Measurements from ENCODE around the gene LRRC27.

DNA sequence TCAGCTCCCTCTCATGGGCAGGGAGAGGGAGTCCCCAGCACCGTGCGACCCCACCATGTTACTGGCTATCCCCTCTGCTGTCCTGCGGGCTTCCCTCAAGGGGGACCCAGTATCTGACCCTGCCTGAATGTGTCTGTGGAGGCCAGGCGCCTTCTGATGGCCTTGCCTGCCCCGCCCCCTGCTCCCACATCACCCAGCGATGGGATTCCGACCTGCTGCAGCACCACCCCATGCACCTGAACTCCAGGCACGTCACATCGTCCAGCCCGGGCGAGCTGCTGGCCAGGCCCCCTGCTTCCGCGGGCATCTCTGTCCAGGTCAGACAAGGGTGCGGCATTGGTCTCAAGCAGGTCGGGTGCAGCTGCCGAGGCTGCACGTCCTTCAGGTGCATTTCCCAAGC lies 19.0 kb downstream of the LRRC27 start:
- TF ChIP-seq, protein P1, sequence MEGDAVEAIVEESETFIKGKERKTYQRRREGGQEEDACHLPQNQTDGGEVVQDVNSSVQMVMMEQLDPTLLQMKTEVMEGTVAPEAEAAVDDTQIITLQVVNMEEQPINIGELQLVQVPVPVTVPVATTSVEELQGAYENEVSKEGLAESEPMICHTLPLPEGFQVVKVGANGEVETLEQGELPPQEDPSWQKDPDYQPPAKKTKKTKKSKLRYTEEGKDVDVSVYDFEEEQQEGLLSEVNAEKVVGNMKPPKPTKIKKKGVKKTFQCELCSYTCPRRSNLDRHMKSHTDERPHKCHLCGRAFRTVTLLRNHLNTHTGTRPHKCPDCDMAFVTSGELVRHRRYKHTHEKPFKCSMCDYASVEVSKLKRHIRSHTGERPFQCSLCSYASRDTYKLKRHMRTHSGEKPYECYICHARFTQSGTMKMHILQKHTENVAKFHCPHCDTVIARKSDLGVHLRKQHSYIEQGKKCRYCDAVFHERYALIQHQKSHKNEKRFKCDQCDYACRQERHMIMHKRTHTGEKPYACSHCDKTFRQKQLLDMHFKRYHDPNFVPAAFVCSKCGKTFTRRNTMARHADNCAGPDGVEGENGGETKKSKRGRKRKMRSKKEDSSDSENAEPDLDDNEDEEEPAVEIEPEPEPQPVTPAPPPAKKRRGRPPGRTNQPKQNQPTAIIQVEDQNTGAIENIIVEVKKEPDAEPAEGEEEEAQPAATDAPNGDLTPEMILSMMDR (IDR thresholded peaks at IDR 0.05), result no peak
- TF ChIP-seq POLR2A (IDR thresholded peaks at IDR 0.05), result no peak

All from esophagus squamous epithelium (tissue), 4 donors.